Testis (tissue), 2 donors: ENCODE measurements around the gene NRXN3.

Experiments
- POLR2A ChIP-seq: fragments of 450-650 bp; IDR thresholded peaks from one replicate; pipeline ENCODE4 v1.6.1; 2017; ENCODE audit warnings: antibody characterized with exemption, mild to moderate bottlenecking, moderate library complexity
- TF ChIP-seq, protein P1 (sequence below), 3 experiments: fragments of 450-650 bp in 2 of 3; fragments of 200-600 bp in 1 of 3; sonication (generic) in 1 of 3; IDR thresholded peaks; one replicate each; pipeline ENCODE4 v1.5.1; 2016 to 2019; ENCODE audit warnings: antibody characterized with exemption in 3 of 3, mild to moderate bottlenecking in 2 of 3, moderate library complexity in 1 of 3

- TF ChIP-seq POLR2A: no peak
- TF ChIP-seq, protein P1, sequence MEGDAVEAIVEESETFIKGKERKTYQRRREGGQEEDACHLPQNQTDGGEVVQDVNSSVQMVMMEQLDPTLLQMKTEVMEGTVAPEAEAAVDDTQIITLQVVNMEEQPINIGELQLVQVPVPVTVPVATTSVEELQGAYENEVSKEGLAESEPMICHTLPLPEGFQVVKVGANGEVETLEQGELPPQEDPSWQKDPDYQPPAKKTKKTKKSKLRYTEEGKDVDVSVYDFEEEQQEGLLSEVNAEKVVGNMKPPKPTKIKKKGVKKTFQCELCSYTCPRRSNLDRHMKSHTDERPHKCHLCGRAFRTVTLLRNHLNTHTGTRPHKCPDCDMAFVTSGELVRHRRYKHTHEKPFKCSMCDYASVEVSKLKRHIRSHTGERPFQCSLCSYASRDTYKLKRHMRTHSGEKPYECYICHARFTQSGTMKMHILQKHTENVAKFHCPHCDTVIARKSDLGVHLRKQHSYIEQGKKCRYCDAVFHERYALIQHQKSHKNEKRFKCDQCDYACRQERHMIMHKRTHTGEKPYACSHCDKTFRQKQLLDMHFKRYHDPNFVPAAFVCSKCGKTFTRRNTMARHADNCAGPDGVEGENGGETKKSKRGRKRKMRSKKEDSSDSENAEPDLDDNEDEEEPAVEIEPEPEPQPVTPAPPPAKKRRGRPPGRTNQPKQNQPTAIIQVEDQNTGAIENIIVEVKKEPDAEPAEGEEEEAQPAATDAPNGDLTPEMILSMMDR (IDR thresholded peaks at IDR 0.05): no peak
These were observed 1090.2 kb downstream of the NRXN3 start for GRCh38 chr14:79260406-79260805.
